Activated naive CD4-positive, alpha-beta T cell treated with anti-CD3 and anti-CD28 coated beads, Interleukin-2, amount 50 U/mL, for 24 hours (primary cell): ENCODE results near the gene SVBP.
A peak's percentile ranks its signal among the peaks of the same experiment; 100 is the strongest.

Experiments used
- H3K27ac Mint-ChIP-seq: one replicate; pipeline ENCODE4 v1.8.0; 2021; ENCODE audit warnings: mild to moderate bottlenecking, mixed read lengths
- H3K27me3 Mint-ChIP-seq: one replicate; pipeline ENCODE4 v1.8.0; 2021; ENCODE audit warnings: mixed read lengths
- H3K36me3 Mint-ChIP-seq: one replicate; pipeline ENCODE4 v1.8.0; 2021; ENCODE audit warnings: mixed read lengths
- H3K4me1 Mint-ChIP-seq: one replicate; pipeline ENCODE4 v1.8.0; 2021; ENCODE audit warnings: mixed read lengths
- H3K4me3 Mint-ChIP-seq: one replicate; pipeline ENCODE4 v1.8.0; 2021; ENCODE audit warnings: mild to moderate bottlenecking, mixed read lengths
- H3K9me3 Mint-ChIP-seq: one replicate; pipeline ENCODE4 v1.8.0; 2021; ENCODE audit warnings: mixed read lengths

SVBP gene

GRCh38 chr1:42846257-42847110 lies 29.3 kb upstream of the SVBP start, which contains the start of gene ZNF691:
TSS of gene ZNF691 (plus strand) at chr1:42846613. CDS start at chr1:42849659, 3,046 bp downstream.
- peaks cover 39% of the 10 kb centered on the region for H3K4me1 Mint-ChIP-seq
- no peaks in the 10 kb centered on the region for H3K9me3 Mint-ChIP-seq
- peak within 1 kb of the TSS; percentile 93 for H3K27ac Mint-ChIP-seq
- peaks cover 21% of the 10 kb centered on the region for H3K36me3 Mint-ChIP-seq
- peak within 1 kb of the TSS; percentile 92 for H3K4me3 Mint-ChIP-seq
- H3K27me3 Mint-ChIP-seq: no peaks in the 10 kb centered on the region

- Mint-ChIP-seq H3K36me3 (peaks cover 15% of the 10 kb centered on the region), H3K4me1 (peaks cover 39% of the 10 kb centered on the region), H3K9me3 (no peaks in the 10 kb centered on the region), H3K27ac (peak overlapping the region; percentile 93), H3K27me3 (no peaks in the 10 kb centered on the region), H3K4me3 (peak overlapping the region; percentile 92)
These were observed 28.7 kb upstream of the SVBP start for GRCh38 chr1:42845866-42846256.

GRCh38 chr1:42845193-42845592 lies 28.0 kb upstream of the SVBP start:
- Mint-ChIP-seq H3K4me1 (peaks cover 36% of the 10 kb centered on the region), H3K36me3 (peaks cover 10% of the 10 kb centered on the region), H3K4me3 (no peak overlapping the region), H3K27me3 (no peaks in the 10 kb centered on the region), H3K27ac (no peak overlapping the region), H3K9me3 (no peaks in the 10 kb centered on the region)

GRCh38 chr1:42844592-42845140 lies 27.5 kb upstream of the SVBP start:
- Mint-ChIP-seq H3K4me3 (no peak overlapping the region), H3K27ac (no peak overlapping the region), H3K36me3 (peaks cover 7% of the 10 kb centered on the region), H3K9me3 (no peaks in the 10 kb centered on the region), H3K27me3 (no peaks in the 10 kb centered on the region), H3K4me1 (peaks cover 32% of the 10 kb centered on the region)

- Mint-ChIP-seq H3K27me3 (no peaks in the 10 kb centered on the region), H3K9me3 (no peaks in the 10 kb centered on the region), H3K4me3 (no peak overlapping the region), H3K36me3 (no peaks in the 10 kb centered on the region), H3K27ac (no peak overlapping the region), H3K4me1 (peaks cover 7% of the 10 kb centered on the region)
These were observed 24.4 kb upstream of the SVBP start for GRCh38 chr1:42841440-42842147.

- H3K4me1 Mint-ChIP-seq: peaks cover 4% of the 10 kb centered on the region
- H3K36me3 Mint-ChIP-seq: no peaks in the 10 kb centered on the region
- no peaks in the 10 kb centered on the region for H3K9me3 Mint-ChIP-seq
- no peak overlapping the region for H3K27ac Mint-ChIP-seq
- H3K27me3 Mint-ChIP-seq: no peaks in the 10 kb centered on the region
- no peak overlapping the region for H3K4me3 Mint-ChIP-seq
These were observed 23.8 kb upstream of the SVBP start for GRCh38 chr1:42841010-42841409.

- Mint-ChIP-seq H3K4me1 (no peaks in the 10 kb centered on the region), H3K36me3 (peaks cover 3% of the 10 kb centered on the region), H3K27me3 (no peaks in the 10 kb centered on the region), H3K4me3 (no peak overlapping the region), H3K27ac (no peak overlapping the region), H3K9me3 (no peaks in the 10 kb centered on the region)
These were observed 21.4 kb upstream of the SVBP start for GRCh38 chr1:42838482-42839190.

GRCh38 chr1:42837709-42838108 lies 20.5 kb upstream of the SVBP start:
- Mint-ChIP-seq H3K27me3 (no peaks in the 10 kb centered on the region), H3K4me1 (no peaks in the 10 kb centered on the region), H3K4me3 (no peak overlapping the region), H3K9me3 (no peaks in the 10 kb centered on the region), H3K36me3 (peaks cover 3% of the 10 kb centered on the region), H3K27ac (no peak overlapping the region)

- Mint-ChIP-seq H3K4me1 (no peaks in the 10 kb centered on the region), H3K27ac (no peak overlapping the region), H3K9me3 (no peaks in the 10 kb centered on the region), H3K4me3 (no peak overlapping the region), H3K36me3 (peaks cover 5% of the 10 kb centered on the region), H3K27me3 (no peaks in the 10 kb centered on the region)
These were observed 18.2 kb upstream of the SVBP start for GRCh38 chr1:42835422-42835821.

- no peaks in the 10 kb centered on the region for H3K9me3 Mint-ChIP-seq
- no peaks in the 10 kb centered on the region for H3K27me3 Mint-ChIP-seq
- H3K36me3 Mint-ChIP-seq: peaks cover 5% of the 10 kb centered on the region
- no peaks in the 10 kb centered on the region for H3K4me1 Mint-ChIP-seq
- no peak overlapping the region for H3K27ac Mint-ChIP-seq
- no peak overlapping the region for H3K4me3 Mint-ChIP-seq
These were observed 17.6 kb upstream of the SVBP start for GRCh38 chr1:42834803-42835202.

- H3K4me3 Mint-ChIP-seq: no peak overlapping the region
- H3K27ac Mint-ChIP-seq: no peak overlapping the region
- no peaks in the 10 kb centered on the region for H3K9me3 Mint-ChIP-seq
- H3K36me3 Mint-ChIP-seq: peaks cover 5% of the 10 kb centered on the region
- H3K27me3 Mint-ChIP-seq: no peaks in the 10 kb centered on the region
- H3K4me1 Mint-ChIP-seq: no peaks in the 10 kb centered on the region
These were observed 16.8 kb upstream of the SVBP start for GRCh38 chr1:42833981-42834380.

- H3K4me1 Mint-ChIP-seq: no peaks in the 10 kb centered on the region
These were observed 15.5 kb upstream of the SVBP start for GRCh38 chr1:42832641-42833240.

GRCh38 chr1:42831273-42831672 lies 14.1 kb upstream of the SVBP start:
- H3K36me3 Mint-ChIP-seq: peaks cover 5% of the 10 kb centered on the region
- no peak overlapping the region for H3K27ac Mint-ChIP-seq
- H3K4me1 Mint-ChIP-seq: no peaks in the 10 kb centered on the region
- no peak overlapping the region for H3K4me3 Mint-ChIP-seq
- no peaks in the 10 kb centered on the region for H3K27me3 Mint-ChIP-seq
- H3K9me3 Mint-ChIP-seq: no peaks in the 10 kb centered on the region

More at GRCh38 chr1:42832641-42833240, 15.5 kb upstream of the SVBP start:
- Mint-ChIP-seq H3K27me3 (no peaks in the 10 kb centered on the region), H3K36me3 (peaks cover 5% of the 10 kb centered on the region), H3K9me3 (no peaks in the 10 kb centered on the region), H3K4me3 (no peak overlapping the region), H3K27ac (no peak overlapping the region)

GRCh38 chr1:42830631-42831030 lies 13.4 kb upstream of the SVBP start:
- Mint-ChIP-seq H3K27ac (no peak overlapping the region), H3K36me3 (peaks cover 3% of the 10 kb centered on the region), H3K4me3 (no peak overlapping the region), H3K27me3 (no peaks in the 10 kb centered on the region), H3K9me3 (no peaks in the 10 kb centered on the region), H3K4me1 (no peaks in the 10 kb centered on the region)
